MM.1S (cell line): ENCODE measurements around the gene PLXNA4.

Experiments
- DNase-seq: peaks from one replicate; pipeline ENCODE4 v3.0.0-alpha.2; 2015
- H2AFZ ChIP-seq: fragments of 300-600 bp; sonication (generic); 2 replicates; pipeline ENCODE4 v1.6.0; 2016; ENCODE audit warnings: antibody characterized with exemption, low read length
- H3F3A ChIP-seq: fragments of 300-600 bp; sonication (generic); 2 replicates; pipeline ENCODE4 v1.6.1; 2016; ENCODE audit warnings: mild to moderate bottlenecking, antibody characterized with exemption, low read length, moderate library complexity, mixed read lengths; ENCODE audit not compliant: insufficient read depth
- H3K27ac ChIP-seq: fragments of 300-600 bp; sonication (generic); 2 replicates; pipeline ENCODE4 v1.5.1; 2016; ENCODE audit warnings: mild to moderate bottlenecking, low read length
- H3K27me3 ChIP-seq: fragments of 300-600 bp; sonication (generic); replicated peaks from 2 replicates; pipeline ENCODE4 v1.6.0; 2016; ENCODE audit warnings: low read length; ENCODE audit not compliant: insufficient read depth
- H3K36me3 ChIP-seq: fragments of 300-600 bp; sonication (generic); replicated peaks from 2 replicates; pipeline ENCODE4 v1.6.1; 2016; ENCODE audit warnings: mild to moderate bottlenecking, low read length, mixed read lengths; ENCODE audit not compliant: insufficient read depth
- H3K4me1 ChIP-seq: fragments of 300-600 bp; sonication (generic); 2 replicates; pipeline ENCODE4 v1.6.1; 2016; ENCODE audit warnings: low read length, mixed read lengths
- H3K4me2 ChIP-seq: fragments of 300-600 bp; sonication (generic); 2 replicates; pipeline ENCODE4 v1.6.0; 2016; ENCODE audit warnings: low read depth, low read length
- H3K4me3 ChIP-seq: fragments of 300-600 bp; sonication (generic); 2 replicates; pipeline ENCODE4 v1.5.1; 2016; ENCODE audit warnings: low read length, mixed read lengths
- H3K79me2 ChIP-seq: fragments of 300-600 bp; sonication (generic); 2 replicates; pipeline ENCODE4 v1.6.1; 2016; ENCODE audit warnings: mixed run types, low read length, mixed read lengths
- H3K9ac ChIP-seq: fragments of 300-600 bp; sonication (generic); 2 replicates; pipeline ENCODE4 v1.6.1; 2016; ENCODE audit warnings: low read length, mixed read lengths
- H3K9me2 ChIP-seq: fragments of 300-600 bp; sonication (generic); replicated peaks from 2 replicates; pipeline ENCODE4 v1.6.1; 2016; ENCODE audit warnings: mild to moderate bottlenecking, low read length, mixed read lengths; ENCODE audit not compliant: insufficient read depth
- H3K9me3 ChIP-seq: fragments of 300-600 bp; sonication (generic); replicated peaks from 2 replicates; pipeline ENCODE4 v1.6.1; 2016; ENCODE audit warnings: mild to moderate bottlenecking, low read length, mixed read lengths; ENCODE audit not compliant: insufficient read depth
- H4K20me1 ChIP-seq: fragments of 300-600 bp; sonication (generic); 2 replicates; pipeline ENCODE4 v1.6.1; 2016; ENCODE audit warnings: mild to moderate bottlenecking, low read length, moderate library complexity, mixed read lengths; ENCODE audit not compliant: insufficient read depth
- EZH2 ChIP-seq: fragments of 300-600 bp; sonication (generic); optimal IDR thresholded peaks from 2 replicates; pipeline ENCODE3; 2017; ENCODE audit warnings: low read depth, mild to moderate bottlenecking, antibody characterized with exemption, low read length, mixed read lengths
- EZH2phosphoT487 ChIP-seq: fragments of 300-600 bp; sonication (generic); IDR thresholded peaks from 2 replicates; pipeline ENCODE4 v1.6.1; 2018; ENCODE audit warnings: antibody characterized with exemption, low read length
- TF ChIP-seq, protein P1 (sequence below): fragments of 300-600 bp; sonication (generic); IDR thresholded peaks from 2 replicates; pipeline ENCODE4 v1.5.1; 2016; ENCODE audit warnings: antibody characterized with exemption, low read length, mixed read lengths

Gene PLXNA4

DNA sequence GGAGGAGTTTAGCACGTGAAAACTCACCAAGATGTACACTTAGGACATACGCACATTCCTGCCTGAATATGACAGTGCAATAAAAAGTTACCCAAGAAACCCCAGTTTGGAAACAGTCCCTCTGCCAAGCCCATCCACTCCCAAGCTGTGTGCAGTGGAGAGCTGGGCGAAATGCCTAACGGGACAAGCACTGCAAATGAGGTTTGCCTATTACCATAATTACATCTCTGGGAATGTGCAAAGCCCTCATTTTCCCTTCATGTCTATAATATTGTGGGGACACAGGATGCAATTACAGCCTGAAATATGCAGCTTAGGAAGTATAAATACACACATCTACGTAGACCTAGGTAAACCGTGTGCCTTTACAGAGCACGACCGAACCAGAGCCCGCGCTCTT, 117.5 kb downstream of the PLXNA4 start:
- Histone ChIP-seq H4K20me1 (no peaks in the 10 kb centered on the region), H3K79me2 (no peaks in the 10 kb centered on the region), H3K4me2 (no peak overlapping the region), H3K9ac (no peak overlapping the region), H3K4me3 (no peak overlapping the region), H3K27me3 (no peaks in the 10 kb centered on the region), H3K27ac (no peak overlapping the region), H3K36me3 (no peaks in the 10 kb centered on the region), H3K9me2 (no peaks in the 10 kb centered on the region), H3K4me1 (no peaks in the 10 kb centered on the region), H3K9me3 (no peaks in the 10 kb centered on the region), H2AFZ (no peak overlapping the region), H3F3A (no peaks in the 10 kb centered on the region)
- no peak for DNase-seq
- TF ChIP-seq EZH2phosphoT487 (no peak), EZH2 (no peak)
- TF ChIP-seq, protein P1, sequence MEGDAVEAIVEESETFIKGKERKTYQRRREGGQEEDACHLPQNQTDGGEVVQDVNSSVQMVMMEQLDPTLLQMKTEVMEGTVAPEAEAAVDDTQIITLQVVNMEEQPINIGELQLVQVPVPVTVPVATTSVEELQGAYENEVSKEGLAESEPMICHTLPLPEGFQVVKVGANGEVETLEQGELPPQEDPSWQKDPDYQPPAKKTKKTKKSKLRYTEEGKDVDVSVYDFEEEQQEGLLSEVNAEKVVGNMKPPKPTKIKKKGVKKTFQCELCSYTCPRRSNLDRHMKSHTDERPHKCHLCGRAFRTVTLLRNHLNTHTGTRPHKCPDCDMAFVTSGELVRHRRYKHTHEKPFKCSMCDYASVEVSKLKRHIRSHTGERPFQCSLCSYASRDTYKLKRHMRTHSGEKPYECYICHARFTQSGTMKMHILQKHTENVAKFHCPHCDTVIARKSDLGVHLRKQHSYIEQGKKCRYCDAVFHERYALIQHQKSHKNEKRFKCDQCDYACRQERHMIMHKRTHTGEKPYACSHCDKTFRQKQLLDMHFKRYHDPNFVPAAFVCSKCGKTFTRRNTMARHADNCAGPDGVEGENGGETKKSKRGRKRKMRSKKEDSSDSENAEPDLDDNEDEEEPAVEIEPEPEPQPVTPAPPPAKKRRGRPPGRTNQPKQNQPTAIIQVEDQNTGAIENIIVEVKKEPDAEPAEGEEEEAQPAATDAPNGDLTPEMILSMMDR: no peak

DNA sequence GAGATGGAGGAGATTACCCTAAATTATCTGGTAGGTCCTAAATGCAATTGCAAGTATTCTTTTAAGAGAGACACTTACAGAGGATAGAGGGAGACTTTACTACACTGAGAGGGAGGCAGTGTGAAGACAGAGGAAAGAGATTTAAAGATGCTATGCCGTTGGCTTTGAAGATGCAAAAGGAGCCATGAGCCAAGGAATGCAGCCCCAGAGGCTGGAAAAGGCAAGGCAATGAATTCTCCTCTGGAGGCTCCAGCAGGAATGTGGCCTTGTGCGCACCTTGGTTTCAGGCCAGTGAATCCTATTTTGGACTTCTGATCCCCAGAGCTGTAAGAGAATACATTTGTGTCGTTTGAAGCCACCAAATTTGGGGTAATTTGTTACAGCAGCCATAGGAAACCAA, 118.6 kb downstream of the PLXNA4 start:
- Histone ChIP-seq H3K4me1 (no peaks in the 10 kb centered on the region), H3K9ac (no peak overlapping the region), H3K4me2 (no peak overlapping the region), H3K9me2 (no peaks in the 10 kb centered on the region), H3K36me3 (no peaks in the 10 kb centered on the region), H3K9me3 (no peaks in the 10 kb centered on the region), H4K20me1 (no peaks in the 10 kb centered on the region), H3K4me3 (no peak overlapping the region), H3F3A (no peaks in the 10 kb centered on the region), H3K27me3 (no peaks in the 10 kb centered on the region), H2AFZ (no peak overlapping the region), H3K27ac (no peak overlapping the region), H3K79me2 (no peaks in the 10 kb centered on the region)
- TF ChIP-seq, protein P1: no peak
- TF ChIP-seq EZH2phosphoT487 (no peak), EZH2 (no peak)
- no peak for DNase-seq

DNA sequence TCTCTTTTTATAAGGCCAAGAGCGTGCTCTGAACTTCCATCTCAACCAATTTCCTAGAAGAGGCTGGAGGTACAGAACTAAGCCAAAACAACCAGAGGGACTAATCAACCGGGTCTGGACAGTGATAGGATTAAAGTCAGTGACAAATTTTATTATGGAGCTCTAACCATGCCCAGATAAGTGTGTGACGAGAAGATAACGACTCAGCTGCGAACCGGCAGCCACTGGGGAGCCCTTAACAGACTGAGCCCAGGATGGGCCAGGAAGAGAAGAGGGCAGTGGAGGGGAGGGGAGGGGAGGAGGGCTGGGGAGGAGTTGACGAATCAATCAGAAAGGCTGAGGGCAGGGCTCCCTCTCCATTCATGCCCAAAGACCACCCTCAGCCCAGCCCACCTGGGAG, 119.9 kb downstream of the PLXNA4 start:
- Histone ChIP-seq H3K4me3 (no peak overlapping the region), H3K9ac (no peak overlapping the region), H3K27me3 (no peaks in the 10 kb centered on the region), H3K27ac (no peak overlapping the region), H3K9me3 (no peaks in the 10 kb centered on the region), H2AFZ (no peak overlapping the region), H3K4me2 (no peak overlapping the region), H3K36me3 (no peaks in the 10 kb centered on the region), H3F3A (no peaks in the 10 kb centered on the region), H3K9me2 (no peaks in the 10 kb centered on the region), H4K20me1 (no peaks in the 10 kb centered on the region), H3K4me1 (no peaks in the 10 kb centered on the region), H3K79me2 (no peaks in the 10 kb centered on the region)
- TF ChIP-seq EZH2: no peak
- no peak for TF ChIP-seq EZH2phosphoT487
- TF ChIP-seq, protein P1: no peak
- no peak for DNase-seq
